NT2/D1 (cell line): Measurements from ENCODE around the gene SIK3.

Experiments
- DNase-seq: peaks from one replicate; pipeline ENCODE4 v3.0.0-alpha.2; 2011; ENCODE audit warnings: low read depth, low spot score
- H3K27me3 ChIP-seq: 2 replicates; pipeline ENCODE4 v1.6.0; 2011; ENCODE audit warnings: mild to moderate bottlenecking; ENCODE audit not compliant: insufficient read length, insufficient read depth
- H3K36me3 ChIP-seq: 2 replicates; pipeline ENCODE4 v1.6.1; 2011; ENCODE audit warnings: mild to moderate bottlenecking, low read length, mixed read lengths; ENCODE audit not compliant: insufficient read depth, insufficient read length
- H3K4me1 ChIP-seq: 2 replicates; pipeline ENCODE4 v1.5.1; 2011; ENCODE audit not compliant: insufficient read depth, insufficient read length
- H3K4me3 ChIP-seq: 2 replicates; pipeline ENCODE4 v1.5.1; 2011; ENCODE audit warnings: low read depth; ENCODE audit not compliant: insufficient read length
- H3K9ac ChIP-seq: 2 replicates; pipeline ENCODE4 v1.6.0; 2011; ENCODE audit warnings: low read depth; ENCODE audit not compliant: insufficient read length
- H3K9me3 ChIP-seq: 2 replicates; pipeline ENCODE4 v1.5.1; 2011; ENCODE audit warnings: mild to moderate bottlenecking, low read length; ENCODE audit not compliant: insufficient read depth
- SUZ12 ChIP-seq: IDR thresholded peaks from 2 replicates; pipeline ENCODE4 v1.6.1; 2011; ENCODE audit not compliant: insufficient read length, insufficient read depth; ENCODE audit errors: extremely low read depth
- YY1 ChIP-seq: IDR thresholded peaks from 2 replicates; pipeline ENCODE4 v1.6.1; 2011; ENCODE audit not compliant: insufficient read length, insufficient read depth
- ZNF274 ChIP-seq: IDR thresholded peaks from 2 replicates; pipeline ENCODE4 v1.6.1; 2011; ENCODE audit warnings: mild to moderate bottlenecking, low read depth, low read length

Gene SIK3

GRCh38 chr11:116953530-116954285, 144.5 kb downstream of the SIK3 start:
- Histone ChIP-seq H3K36me3 (peaks cover 17% of the 10 kb centered on the region), H3K9ac (no peak overlapping the region), H3K9me3 (no peaks in the 10 kb centered on the region), H3K4me3 (no peak overlapping the region), H3K27me3 (no peaks in the 10 kb centered on the region), H3K4me1 (peaks cover 3% of the 10 kb centered on the region)
- TF ChIP-seq SUZ12 (no peak), YY1 (no peak), ZNF274 (no peak)
- DNase-seq: no peak

GRCh38 chr11:116951762-116952161, 146.5 kb downstream of the SIK3 start:
- H3K9ac ChIP-seq: no peak overlapping the region
- no peaks in the 10 kb centered on the region for H3K9me3 ChIP-seq
- peaks cover 17% of the 10 kb centered on the region for H3K36me3 ChIP-seq
- TF ChIP-seq SUZ12: no peak
- TF ChIP-seq YY1: no peak
- TF ChIP-seq ZNF274: no peak
- no peak overlapping the region for H3K4me3 ChIP-seq
- H3K27me3 ChIP-seq: no peaks in the 10 kb centered on the region
- no peak for DNase-seq
- H3K4me1 ChIP-seq: peaks cover 3% of the 10 kb centered on the region

- peak overlapping the region; percentile 18 for H3K9ac ChIP-seq
- no peak for DNase-seq
- TF ChIP-seq SUZ12 (no peak), ZNF274 (no peak)
- no peaks in the 10 kb centered on the region for H3K9me3 ChIP-seq
- no peak overlapping the region for H3K4me3 ChIP-seq
- H3K27me3 ChIP-seq: no peaks in the 10 kb centered on the region
- H3K4me1 ChIP-seq: peaks cover 3% of the 10 kb centered on the region
- peaks cover 19% of the 10 kb centered on the region for H3K36me3 ChIP-seq
Observed at GRCh38 chr11:116950210-116950609, 148.0 kb downstream of the SIK3 start.

- H3K4me3 ChIP-seq: no peak overlapping the region
- no peak for DNase-seq
- peaks cover 3% of the 10 kb centered on the region for H3K4me1 ChIP-seq
- no peaks in the 10 kb centered on the region for H3K9me3 ChIP-seq
- peaks cover 16% of the 10 kb centered on the region for H3K36me3 ChIP-seq
- H3K9ac ChIP-seq: no peak overlapping the region
- no peak for TF ChIP-seq YY1
- no peak for TF ChIP-seq SUZ12
- no peak for TF ChIP-seq ZNF274
- H3K27me3 ChIP-seq: no peaks in the 10 kb centered on the region
Observed at GRCh38 chr11:116948391-116948790, 149.8 kb downstream of the SIK3 start.

- no peak overlapping the region for H3K4me3 ChIP-seq
- TF ChIP-seq ZNF274 (no peak), YY1 (no peak), SUZ12 (no peak)
- DNase-seq: no peak
- peaks cover 3% of the 10 kb centered on the region for H3K4me1 ChIP-seq
- H3K9ac ChIP-seq: no peak overlapping the region
- no peaks in the 10 kb centered on the region for H3K9me3 ChIP-seq
- no peaks in the 10 kb centered on the region for H3K27me3 ChIP-seq
- H3K36me3 ChIP-seq: peaks cover 11% of the 10 kb centered on the region
Observed at GRCh38 chr11:116946414-116946813, 151.8 kb downstream of the SIK3 start.

- Histone ChIP-seq H3K36me3 (peaks cover 5% of the 10 kb centered on the region), H3K27me3 (no peaks in the 10 kb centered on the region), H3K9me3 (no peaks in the 10 kb centered on the region; the same call in 1 of the 2 replicates), H3K4me1 (no peaks in the 10 kb centered on the region), H3K4me3 (no peak overlapping the region), H3K9ac (no peak overlapping the region)
- DNase-seq: no peak
- TF ChIP-seq YY1: no peak
- TF ChIP-seq ZNF274: no peak
- TF ChIP-seq SUZ12: no peak
Observed at GRCh38 chr11:116939499-116939898, 158.7 kb downstream of the SIK3 start.

- peaks cover 6% of the 10 kb centered on the region for H3K36me3 ChIP-seq
- no peak overlapping the region for H3K9ac ChIP-seq
- TF ChIP-seq SUZ12 (no peak), ZNF274 (no peak), YY1 (no peak)
- H3K9me3 ChIP-seq: no peaks in the 10 kb centered on the region; the same call in 1 of the 2 replicates
- H3K27me3 ChIP-seq: no peaks in the 10 kb centered on the region
- H3K4me1 ChIP-seq: no peaks in the 10 kb centered on the region
- H3K4me3 ChIP-seq: no peak overlapping the region
- no peak for DNase-seq
Observed at GRCh38 chr11:116938471-116939070, 159.7 kb downstream of the SIK3 start.
